ENCODE data around the gene SH2D4B. TPM values are rescaled to one million over a fixed set of nuclear protein-coding genes. Genes with fewer than 3 reads are reported as not detected.

The SH2D4B gene
- total and polyA plus RNA-seq, 2 donors (not counting 3 experiments of a cell fraction or from before 2014, with no cell fraction given), result not detected

DNA sequence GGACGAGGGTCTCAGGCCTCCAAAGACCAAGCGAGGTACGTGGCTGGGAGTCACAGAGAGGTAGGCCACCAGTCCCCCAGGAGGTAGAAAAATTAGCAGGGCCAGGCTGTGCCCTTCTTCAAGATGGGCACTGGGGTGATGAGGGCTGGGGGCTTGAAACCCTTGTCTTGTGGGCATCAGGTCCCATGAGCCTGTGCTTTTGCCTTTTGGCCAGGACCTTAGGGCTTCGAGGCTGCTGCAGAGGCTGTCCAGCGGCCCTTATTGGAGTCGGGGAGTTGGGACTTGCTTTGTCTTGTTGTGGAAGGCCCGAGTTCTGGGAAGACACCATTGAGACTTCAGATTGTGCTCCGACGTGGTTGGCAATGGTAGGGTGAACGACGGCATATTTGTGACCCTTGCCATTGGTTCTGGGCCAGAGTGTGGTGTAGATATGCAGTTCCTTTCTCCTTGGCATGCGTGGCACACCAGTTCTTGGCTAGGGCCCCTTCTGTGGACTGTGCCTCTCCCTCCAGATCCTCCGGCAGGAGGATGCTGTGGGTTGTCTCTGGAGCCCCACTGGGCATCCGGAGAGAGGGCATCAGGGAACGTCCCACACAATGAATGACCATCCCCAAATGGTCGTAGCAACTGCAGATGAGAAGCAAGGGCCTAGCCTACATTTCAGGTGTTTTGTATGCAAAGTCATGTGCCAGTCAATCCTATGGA lies 931 bp downstream of the SH2D4B start:
- dilution Hi-C loops (cut with MboI; ENCODE audit: extremely low pct_ligation_motif_present, low sequenced_read_pairs), result no loop called here
- H3K9ac ChIP-seq (replicated peaks; ENCODE audit: extremely low read depth, insufficient read depth, low read length), result no peak overlapping the region
- peaks cover 2 to 4% of the 10 kb centered on the region in 2 experiments for H3K27me3 ChIP-seq (ENCODE audit: control insufficient read depth in 2 of 2, insufficient read depth in 2 of 2, low read length in 2 of 2)
- intact Hi-C loops (cut with micrococcal nuclease), result no loop called here
- no peak overlapping the region for H3K27ac ChIP-seq (ENCODE audit: insufficient read depth, low read depth, low read length)
- FAIRE-seq (no peak), DNase-seq (ENCODE audit: low read depth, low spot score) (no peak)
- no peak for TF ChIP-seq MYC (IDR thresholded peaks at IDR 0.05; ENCODE audit: low read depth, low read length)
- TF ChIP-seq GATA2 (IDR thresholded peaks at IDR 0.05; ENCODE audit: insufficient read depth, insufficient read length, low read depth, low read length), result no peak
- TF ChIP-seq, protein P1, sequence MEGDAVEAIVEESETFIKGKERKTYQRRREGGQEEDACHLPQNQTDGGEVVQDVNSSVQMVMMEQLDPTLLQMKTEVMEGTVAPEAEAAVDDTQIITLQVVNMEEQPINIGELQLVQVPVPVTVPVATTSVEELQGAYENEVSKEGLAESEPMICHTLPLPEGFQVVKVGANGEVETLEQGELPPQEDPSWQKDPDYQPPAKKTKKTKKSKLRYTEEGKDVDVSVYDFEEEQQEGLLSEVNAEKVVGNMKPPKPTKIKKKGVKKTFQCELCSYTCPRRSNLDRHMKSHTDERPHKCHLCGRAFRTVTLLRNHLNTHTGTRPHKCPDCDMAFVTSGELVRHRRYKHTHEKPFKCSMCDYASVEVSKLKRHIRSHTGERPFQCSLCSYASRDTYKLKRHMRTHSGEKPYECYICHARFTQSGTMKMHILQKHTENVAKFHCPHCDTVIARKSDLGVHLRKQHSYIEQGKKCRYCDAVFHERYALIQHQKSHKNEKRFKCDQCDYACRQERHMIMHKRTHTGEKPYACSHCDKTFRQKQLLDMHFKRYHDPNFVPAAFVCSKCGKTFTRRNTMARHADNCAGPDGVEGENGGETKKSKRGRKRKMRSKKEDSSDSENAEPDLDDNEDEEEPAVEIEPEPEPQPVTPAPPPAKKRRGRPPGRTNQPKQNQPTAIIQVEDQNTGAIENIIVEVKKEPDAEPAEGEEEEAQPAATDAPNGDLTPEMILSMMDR (IDR thresholded peaks at IDR 0.05; ENCODE audit: extremely low read depth in 1 of 2, insufficient read depth in 1 of 2, low read depth in 1 of 2, low read length in 2 of 2), result no peak
- TF ChIP-seq JUN (IDR thresholded peaks at IDR 0.05; ENCODE audit: borderline replicate concordance, insufficient read depth, insufficient read length, low read depth), result no peak
- no peak for TF ChIP-seq EZH2 (IDR thresholded peaks at IDR 0.05; ENCODE audit: borderline replicate concordance, low read depth, low read length, severe bottlenecking)
- no peak for TF ChIP-seq FOS (IDR thresholded peaks at IDR 0.05; ENCODE audit: borderline replicate concordance, insufficient read depth, low read length)
- TF ChIP-seq POLR2AphosphoS5 (IDR thresholded peaks at IDR 0.05; ENCODE audit: insufficient read depth, low read depth, low read length), result no peak
- no peak for TF ChIP-seq MAX (IDR thresholded peaks at IDR 0.05; ENCODE audit: insufficient read depth, insufficient read length)
- TF ChIP-seq POLR2A (IDR thresholded peaks at IDR 0.05; ENCODE audit: low read depth, low read length), result no peak
- H2AFZ ChIP-seq (ENCODE audit: low read depth, low read length), result no peak overlapping the region
- CTCF ChIA-PET, result interaction anchor here (0.9 to 1.5 kb wide), 2 partner anchors 58 to 94 kb away, joined by 4 read pairs; no protein-coding TSS in a partner anchor
- H3K36me3 ChIP-seq (ENCODE audit: control insufficient read depth in 2 of 2, extremely low read depth in 1 of 2, insufficient read depth in 2 of 2, low read length in 2 of 2), result no peaks in the 10 kb centered on the region
- H3K79me2 ChIP-seq (ENCODE audit: control insufficient read depth, insufficient read depth, low read length), result no peaks in the 10 kb centered on the region
- no peak overlapping the region for H3K4me3 ChIP-seq (replicated peaks in 1 of 3; ENCODE audit: insufficient read depth in 1 of 3, low read depth in 1 of 3, low read length in 3 of 3)
- BruUV-seq (replicated peaks), result no TSS peak
- POLR2A ChIA-PET, result no interaction called here
- H4K20me1 ChIP-seq (replicated peaks; ENCODE audit: control insufficient read depth, extremely low read depth, insufficient read depth, low read length), result no peaks in the 10 kb centered on the region
- no peaks in the 10 kb centered on the region for H3K9me1 ChIP-seq (replicated peaks; ENCODE audit: control insufficient read depth, extremely low read depth, insufficient read depth, low read length)
- H3K4me1 ChIP-seq (ENCODE audit: control insufficient read depth, extremely low read depth, insufficient read depth, low read length), result peaks cover 4% of the 10 kb centered on the region
- no peaks in the 10 kb centered on the region for H3K9me3 ChIP-seq (replicated peaks; ENCODE audit: control insufficient read depth, insufficient read depth, low read length)
- no peak overlapping the region for H3K4me2 ChIP-seq (ENCODE audit: insufficient read depth, low read length)

Data from endothelial cell of umbilical vein (primary cell).